Stimulated activated CD8-positive, alpha-beta memory T cell treated with anti-CD3 and anti-CD28 coated beads, Interleukin-12 subunit alpha, Interleukin-12 subunit beta, amount 100 ng/mL, for 1 hour (primary cell): ENCODE measurements around the gene GPR132.
"Not testable (repeated sequence)": the region's sequence is repeated elsewhere in the genome, so short reads cannot be mapped to it uniquely, and the experiment has no call there.

ENCODE experiments used
- DNase-seq: peaks from one replicate; pipeline ENCODE4 v3.0.0-alpha.2; 2020; ENCODE audit warnings: low read depth

The GPR132 gene

GRCh38 chr14:105041841-105042765 lies 23.1 kb downstream of the GPR132 start:
- DNase-seq = no peak

- DNase-seq = no peak
These were observed 25.6 kb downstream of the GPR132 start for GRCh38 chr14:105039458-105040205.

- DNase-seq = not testable (repeated sequence)
These were observed 29.6 kb downstream of the GPR132 start for GRCh38 chr14:105035616-105036015.

- no peak for DNase-seq
These were observed 30.8 kb downstream of the GPR132 start for GRCh38 chr14:105034315-105035039.

GRCh38 chr14:105033412-105033900 lies 31.8 kb downstream of the GPR132 start:
- not testable (repeated sequence) for DNase-seq

- DNase-seq = not testable (repeated sequence)
These were observed 32.8 kb downstream of the GPR132 start for GRCh38 chr14:105032451-105032901.

GRCh38 chr14:105030836-105031396 lies 34.3 kb downstream of the GPR132 start:
- DNase-seq = no peak

- no peak for DNase-seq
These were observed 35.0 kb downstream of the GPR132 start for GRCh38 chr14:105030194-105030593.

GRCh38 chr14:105029402-105029801 lies 35.8 kb downstream of the GPR132 start:
- DNase-seq = no peak

- DNase-seq = no peak
These were observed 36.8 kb downstream of the GPR132 start for GRCh38 chr14:105028251-105028927.

GRCh38 chr14:105027718-105028117 lies 37.5 kb downstream of the GPR132 start:
- DNase-seq = not testable (repeated sequence)

GRCh38 chr14:105026802-105027563 lies 38.2 kb downstream of the GPR132 start:
- DNase-seq = no peak

GRCh38 chr14:105026033-105026785 lies 39.0 kb downstream of the GPR132 start:
- no peak for DNase-seq

GRCh38 chr14:105025429-105025828 lies 39.8 kb downstream of the GPR132 start:
- DNase-seq = no peak

- DNase-seq = no peak
These were observed 41.3 kb downstream of the GPR132 start for GRCh38 chr14:105023791-105024480.

- DNase-seq = no peak
These were observed 42.1 kb downstream of the GPR132 start for GRCh38 chr14:105023144-105023543.

- DNase-seq = no peak
These were observed 43.0 kb downstream of the GPR132 start for GRCh38 chr14:105022276-105022670.

GRCh38 chr14:105021656-105022275 lies 43.5 kb downstream of the GPR132 start:
- DNase-seq = no peak
